GM18502 (cell line): ENCODE measurements around the gene CAMKMT.
"Not testable (repeated sequence)": the region's sequence is repeated elsewhere in the genome, so short reads cannot be mapped to it uniquely, and the experiment has no call there.

ENCODE experiments used
- ATAC-seq: cut with Tn5 transposase; IDR thresholded peaks from one replicate; pipeline ENCODE4 v1.9.1; 2021; ENCODE audit warnings: mild to moderate bottlenecking; ENCODE audit not compliant: unreplicated experiment, poor library complexity

Gene CAMKMT

GRCh38 chr2:44579115-44579836, 217.5 kb downstream of the CAMKMT start:
- ATAC-seq: no peak

- no peak for ATAC-seq
Observed at GRCh38 chr2:44579837-44580230, 218.1 kb downstream of the CAMKMT start.

- no peak for ATAC-seq
Observed at GRCh38 chr2:44580875-44581515, 219.2 kb downstream of the CAMKMT start.

- no peak for ATAC-seq
Observed at GRCh38 chr2:44582363-44583008, 220.7 kb downstream of the CAMKMT start.

- not testable (repeated sequence) for ATAC-seq
Observed at GRCh38 chr2:44595615-44596014, 233.9 kb downstream of the CAMKMT start.

- ATAC-seq: peak; percentile 60
Observed at GRCh38 chr2:44596537-44597320, 235.0 kb downstream of the CAMKMT start.

- ATAC-seq: no peak
Observed at GRCh38 chr2:44598330-44599119, 236.8 kb downstream of the CAMKMT start.

- no peak for ATAC-seq
Observed at GRCh38 chr2:44599130-44599529, 237.4 kb downstream of the CAMKMT start.

- no peak for ATAC-seq
Observed at GRCh38 chr2:44602446-44602845, 240.7 kb downstream of the CAMKMT start.

GRCh38 chr2:44605511-44605910, 243.8 kb downstream of the CAMKMT start:
- no peak for ATAC-seq

GRCh38 chr2:44612276-44612675, 250.5 kb downstream of the CAMKMT start:
- no peak for ATAC-seq

GRCh38 chr2:44614940-44615339, 253.2 kb downstream of the CAMKMT start:
- no peak for ATAC-seq

GRCh38 chr2:44615950-44616518, 254.3 kb downstream of the CAMKMT start:
- ATAC-seq: no peak

- ATAC-seq: peak; percentile 77
Observed at GRCh38 chr2:44616667-44617155, 255.0 kb downstream of the CAMKMT start.

GRCh38 chr2:44618251-44619023, 256.7 kb downstream of the CAMKMT start:
- ATAC-seq: no peak

- no peak for ATAC-seq
Observed at GRCh38 chr2:44620189-44620990, 258.6 kb downstream of the CAMKMT start.

- ATAC-seq: no peak
Observed at GRCh38 chr2:44623622-44624351, 262.0 kb downstream of the CAMKMT start.
